Ishikawa (cell line): ENCODE measurements around the gene ADRB2.

Source experiments
- CEBPB ChIP-seq: IDR thresholded peaks from 2 replicates; pipeline ENCODE4 v1.6.1; 2012
- CREB1 ChIP-seq: IDR thresholded peaks from 2 replicates; pipeline ENCODE4 v1.6.1; 2012; ENCODE audit warnings: low read depth
- EGR1 ChIP-seq: IDR thresholded peaks from 2 replicates; pipeline ENCODE4 v1.6.1; 2012
- EP300 ChIP-seq: IDR thresholded peaks from 2 replicates; pipeline ENCODE4 v1.6.1; 2012; ENCODE audit warnings: borderline replicate concordance
- FOXM1 ChIP-seq: IDR thresholded peaks from 2 replicates; pipeline ENCODE4 v1.6.1; 2012; ENCODE audit warnings: low read depth, borderline replicate concordance
- MAX ChIP-seq: IDR thresholded peaks from 2 replicates; pipeline ENCODE4 v1.6.1; 2012
- NFIC ChIP-seq: IDR thresholded peaks from 2 replicates; pipeline ENCODE4 v1.6.1; 2012
- RAD21 ChIP-seq: IDR thresholded peaks from 2 replicates; pipeline ENCODE4 v1.6.1; 2012; ENCODE audit warnings: low read depth
- REST ChIP-seq: IDR thresholded peaks from 2 replicates; pipeline ENCODE4 v1.6.1; 2012; ENCODE audit warnings: low read depth, mild to moderate bottlenecking
- TAF1 ChIP-seq: IDR thresholded peaks from 2 replicates; pipeline ENCODE4 v1.6.1; 2012; ENCODE audit warnings: low read depth, mild to moderate bottlenecking
- TCF12 ChIP-seq: IDR thresholded peaks from 2 replicates; pipeline ENCODE4 v1.6.1; 2012; ENCODE audit warnings: low read depth
- TEAD4 ChIP-seq: IDR thresholded peaks from 2 replicates; pipeline ENCODE4 v1.6.1; 2012
- USF1 ChIP-seq: IDR thresholded peaks from 2 replicates; pipeline ENCODE4 v1.6.1; 2012
- YY1 ChIP-seq: IDR thresholded peaks from 2 replicates; pipeline ENCODE4 v1.6.1; 2012; ENCODE audit warnings: low read depth
- ZBTB7A ChIP-seq: IDR thresholded peaks from 2 replicates; pipeline ENCODE4 v1.6.1; 2012; ENCODE audit warnings: low read depth

Gene ADRB2

GRCh38 chr5:148858547-148858946, 32.1 kb downstream of the ADRB2 start:
- TF ChIP-seq YY1, result no peak

- no peak for TF ChIP-seq EP300
These were observed 33.3 kb downstream of the ADRB2 start for GRCh38 chr5:148859703-148860102.

DNA sequence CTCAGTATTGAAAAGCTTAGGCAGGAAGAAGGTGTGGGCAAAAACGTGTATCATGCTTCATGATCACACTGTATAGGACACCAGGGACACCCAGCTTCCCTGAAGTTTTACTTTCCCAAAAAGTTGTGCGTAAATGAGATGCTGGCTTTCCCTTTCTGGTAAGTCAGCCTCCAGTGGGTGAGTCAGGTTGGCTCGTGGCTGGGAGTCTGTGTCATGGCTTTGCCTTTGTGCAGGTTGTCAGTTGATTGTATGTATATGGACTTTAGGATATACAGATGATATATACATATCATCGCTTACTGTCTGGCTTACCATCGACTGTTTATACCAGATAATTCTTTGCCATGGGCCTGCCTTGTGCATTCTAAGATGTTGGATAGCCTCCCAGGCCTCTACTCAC, 34.2 kb downstream of the ADRB2 start:
- TF ChIP-seq CREB1 (no peak), USF1 (no peak), FOXM1 (no peak), TAF1 (no peak), NFIC (no peak), EP300 (no peak), TCF12 (no peak), CEBPB (no peak), REST (no peak)

DNA sequence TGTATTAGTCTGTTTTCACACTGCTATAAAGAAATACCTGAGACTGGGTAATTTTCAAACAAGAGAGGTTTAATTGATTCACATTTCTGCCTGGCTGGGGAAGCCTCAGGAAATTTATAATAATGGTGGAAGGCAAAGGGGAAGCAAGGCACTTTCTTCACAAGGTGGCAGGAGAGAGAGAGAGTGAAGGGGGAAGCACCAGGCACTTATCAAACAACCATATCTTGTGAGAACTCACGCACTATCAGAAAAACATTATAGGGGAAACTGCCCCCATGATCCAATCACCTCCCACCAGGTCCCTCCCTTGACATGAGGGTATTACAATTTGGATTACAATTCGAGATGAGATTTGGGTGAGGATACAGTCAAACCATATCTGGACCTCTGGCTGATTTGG, 34.7 kb downstream of the ADRB2 start:
- TF ChIP-seq CEBPB (no peak), CREB1 (no peak), TCF12 (no peak), TEAD4 (no peak), NFIC (no peak), RAD21 (no peak), REST (no peak), USF1 (no peak), EGR1 (no peak), MAX (no peak), EP300 (no peak), ZBTB7A (no peak), YY1 (no peak)

DNA sequence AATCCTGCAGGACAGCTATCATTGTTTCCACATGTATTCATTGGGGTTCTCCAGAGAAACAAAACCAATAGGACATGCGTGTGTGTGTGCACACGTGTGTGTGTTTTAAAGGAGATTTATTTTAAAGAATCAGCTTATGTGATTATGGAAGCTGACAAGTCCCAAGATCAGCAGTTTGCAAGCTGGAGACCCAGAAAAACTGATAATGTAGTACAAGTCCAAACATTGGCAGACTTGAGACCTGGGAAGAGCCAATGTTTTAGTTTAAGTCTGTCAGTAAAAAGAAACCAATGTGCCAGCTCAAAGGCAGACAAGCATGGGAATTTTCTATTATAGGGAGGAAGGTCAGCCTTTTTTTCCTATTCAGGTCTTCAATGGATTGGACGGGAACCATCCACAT, 35.3 kb downstream of the ADRB2 start:
- TF ChIP-seq EP300, result no peak
- TF ChIP-seq USF1, result no peak
- no peak for TF ChIP-seq YY1
- TF ChIP-seq ZBTB7A, result no peak
- no peak for TF ChIP-seq MAX
- no peak for TF ChIP-seq EGR1
- no peak for TF ChIP-seq FOXM1
- no peak for TF ChIP-seq REST
- no peak for TF ChIP-seq TCF12
- TF ChIP-seq CREB1, result no peak
